Kidney tubule cell (primary cell): ENCODE data around the gene EYS.
"Not testable (repeated sequence)": the region's sequence is repeated elsewhere in the genome, so short reads cannot be mapped to it uniquely, and the experiment has no call there.

ENCODE experiments used
- DNase-seq: peaks from one replicate; pipeline ENCODE4 v3.0.0-alpha.2; 2018; ENCODE audit warnings: low spot score

EYS gene

GRCh38 chr6:64037427-64037826 is 1669.6 kb downstream of the EYS start:
- no peak for DNase-seq

GRCh38 chr6:64034910-64035655 is 1671.9 kb downstream of the EYS start:
- peak; percentile 31 for DNase-seq

GRCh38 chr6:64034291-64034690 is 1672.7 kb downstream of the EYS start:
- no peak for DNase-seq

GRCh38 chr6:64030950-64031618 is 1675.9 kb downstream of the EYS start:
- not testable (repeated sequence) for DNase-seq

GRCh38 chr6:64023693-64024092 is 1683.3 kb downstream of the EYS start:
- DNase-seq, result no peak

- DNase-seq, result no peak
Measured at GRCh38 chr6:64014595-64014994, 1692.4 kb downstream of the EYS start.

GRCh38 chr6:64013011-64013410 is 1694.0 kb downstream of the EYS start:
- DNase-seq, result peak; percentile 30

- DNase-seq, result peak; percentile 39
Measured at GRCh38 chr6:64012351-64013001, 1694.5 kb downstream of the EYS start.

GRCh38 chr6:64010666-64011065 is 1696.4 kb downstream of the EYS start:
- DNase-seq, result no peak

- DNase-seq, result peak; percentile 4
Measured at GRCh38 chr6:64010010-64010409, 1697.0 kb downstream of the EYS start.

GRCh38 chr6:64006246-64006645 is 1700.8 kb downstream of the EYS start:
- DNase-seq, result no peak

- DNase-seq, result no peak
Measured at GRCh38 chr6:64000818-64001491, 1706.1 kb downstream of the EYS start.

GRCh38 chr6:63999613-64000012 is 1707.4 kb downstream of the EYS start:
- no peak for DNase-seq

- no peak for DNase-seq
Measured at GRCh38 chr6:63998991-63999390, 1708.0 kb downstream of the EYS start.

GRCh38 chr6:63997734-63998133 is 1709.3 kb downstream of the EYS start:
- DNase-seq, result no peak

- no peak for DNase-seq
Measured at GRCh38 chr6:63997221-63997620, 1709.8 kb downstream of the EYS start.

- no peak for DNase-seq
Measured at GRCh38 chr6:63985223-63985622, 1721.8 kb downstream of the EYS start.

- no peak for DNase-seq
Measured at GRCh38 chr6:63975699-63976098, 1731.3 kb downstream of the EYS start.

GRCh38 chr6:63968650-63969049 is 1738.4 kb downstream of the EYS start:
- DNase-seq, result no peak

- DNase-seq, result no peak
Measured at GRCh38 chr6:63964366-63964765, 1742.7 kb downstream of the EYS start.

- DNase-seq, result no peak
Measured at GRCh38 chr6:63963769-63964315, 1743.2 kb downstream of the EYS start.

- DNase-seq, result not testable (repeated sequence)
Measured at GRCh38 chr6:63953336-63954021, 1753.5 kb downstream of the EYS start.
